Measurements from ENCODE around the gene OVOL2. TPM values are rescaled to one million over a fixed set of nuclear protein-coding genes. Genes with fewer than 3 reads are reported as not detected.

Gene OVOL2
- total and polyA plus RNA-seq, 10 of the 15 experiments (the other 5 are each of a cell fraction or from before 2014, with no cell fraction given) = not detected

GRCh38 chr20:18003897-18004296 lies 53.8 kb downstream of the OVOL2 start (continued):
- no peak for TF ChIP-seq ZBTB40 (IDR thresholded peaks at IDR 0.05; ENCODE audit: borderline replicate concordance)
- peak; percentile 3; the same call in 1 of the 2 replicates for TF ChIP-seq MTA2 (IDR thresholded peaks at IDR 0.05; ENCODE audit: low read depth)
- no peak for TF ChIP-seq PKNOX1 (IDR thresholded peaks at IDR 0.05)
- TF ChIP-seq ELK1 (IDR thresholded peaks at IDR 0.05; ENCODE audit: low read depth, low read length) = no peak
- no peak for TF ChIP-seq ZNF217 (IDR thresholded peaks at IDR 0.05)
- no peak for TF ChIP-seq TBL1XR1 (IDR thresholded peaks at IDR 0.05; ENCODE audit: low read depth, low read length)
- no peak for TF ChIP-seq ZNF274 (IDR thresholded peaks at IDR 0.05; ENCODE audit: insufficient read depth, insufficient read length)
- no peak for TF ChIP-seq MAX (IDR thresholded peaks at IDR 0.05; ENCODE audit: low read depth, low read length)
- no peak for TF ChIP-seq RAD21 (IDR thresholded peaks at IDR 0.05; ENCODE audit: insufficient read depth, low read depth, low read length)
- 0 out of 2 replicates have a peak, but pooled peaks have one; percentile 20 for TF ChIP-seq IKZF1 (conservative IDR thresholded peaks at IDR 0.05)
- TF ChIP-seq RELB (IDR thresholded peaks at IDR 0.05; ENCODE audit: low read depth) = peak; percentile 70; the same call in 1 of the 2 replicates
- TF ChIP-seq PAX8 (IDR thresholded peaks at IDR 0.05) = no peak
- no peak for TF ChIP-seq GABPA (IDR thresholded peaks at IDR 0.05; ENCODE audit: low read depth)
- no peak for TF ChIP-seq NFIC (IDR thresholded peaks at IDR 0.05; ENCODE audit: low read depth, low read length)
- TF ChIP-seq ZNF24 (IDR thresholded peaks at IDR 0.05) = no peak
- no peak for TF ChIP-seq NR2C1 (IDR thresholded peaks at IDR 0.05)
- TF ChIP-seq NR2F1 (conservative IDR thresholded peaks at IDR 0.05) = 0 out of 2 replicates have a peak, but pooled peaks have one; percentile 9
- TF ChIP-seq ASH2L (IDR thresholded peaks at IDR 0.05; ENCODE audit: borderline replicate concordance, low read depth) = no peak
- peak; percentile 74; the same call in 1 of the 2 replicates for TF ChIP-seq ESRRA (IDR thresholded peaks at IDR 0.05; ENCODE audit: low read length)
- no peak for TF ChIP-seq E2F4 (IDR thresholded peaks at IDR 0.05; ENCODE audit: low read depth, low read length)
- TF ChIP-seq SMARCA5 (IDR thresholded peaks at IDR 0.05) = no peak
- TF ChIP-seq IRF3 (IDR thresholded peaks at IDR 0.05) = no peak
